ENCODE results near the gene DAAM1.

The DAAM1 gene

DNA sequence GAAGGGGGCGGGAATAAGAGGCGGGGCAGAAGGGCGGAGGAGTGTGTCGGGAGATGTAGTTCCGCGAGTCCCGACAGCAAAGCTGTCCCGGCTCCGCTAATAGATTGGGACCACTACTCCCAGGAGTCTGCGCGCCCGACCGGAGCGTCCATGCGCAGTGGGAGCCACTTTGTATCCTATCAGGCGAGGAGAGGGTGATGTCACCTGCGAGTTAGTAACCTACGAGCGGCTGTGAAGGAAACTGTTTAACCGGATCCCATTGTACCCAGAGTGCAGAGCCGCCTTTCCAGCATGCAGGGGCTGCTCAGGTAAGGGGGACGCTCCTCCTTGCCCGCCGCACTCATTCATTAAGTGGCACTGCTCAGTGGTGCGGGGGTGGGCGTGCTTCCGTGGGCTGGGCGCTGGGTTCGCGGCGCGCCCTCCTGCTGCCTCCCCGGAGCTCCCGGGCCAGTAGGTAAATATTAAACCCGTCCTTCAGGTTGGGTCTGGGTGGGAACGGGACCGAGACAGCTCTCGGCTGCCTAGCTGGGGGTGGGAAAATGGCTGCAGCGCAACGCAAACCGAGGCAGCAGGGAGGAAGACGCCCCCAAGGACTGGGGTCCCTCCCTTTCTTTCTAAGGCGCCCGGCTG lies at the start of gene DAAM1:
Gene DAAM1 (plus strand): TSS at position 207 of the 630 bp plus-strand sequence. CDS start 74,811 bp downstream, outside the sequence.
- peak; percentile 80 to 92 (median 90) for DNase-seq (ENCODE audit: low read depth in 3 of 3, low spot score in 1 of 3)

DNA sequence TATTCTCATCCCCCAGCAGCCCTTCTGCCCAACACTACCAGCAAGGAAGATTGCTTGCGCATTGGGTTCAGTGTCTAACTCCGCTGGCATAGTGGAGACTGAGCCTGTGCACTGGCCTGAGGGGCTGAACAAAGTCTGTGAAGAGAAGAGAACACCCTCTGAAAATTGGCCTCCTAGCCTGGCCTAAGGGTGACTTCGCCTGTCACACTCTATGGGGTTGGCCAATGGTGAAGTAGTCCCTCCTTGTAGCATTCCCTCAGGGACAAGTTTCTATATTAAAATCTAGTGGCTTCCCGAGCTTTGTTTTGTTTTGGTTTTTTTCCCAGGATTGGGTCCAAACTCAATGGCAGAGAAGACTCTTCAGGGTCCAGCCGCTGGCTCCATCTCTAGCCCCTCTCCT lies 49.1 kb upstream of the DAAM1 start:
- no peak for DNase-seq (ENCODE audit: low read depth in 3 of 3, low spot score in 1 of 3)

DNA sequence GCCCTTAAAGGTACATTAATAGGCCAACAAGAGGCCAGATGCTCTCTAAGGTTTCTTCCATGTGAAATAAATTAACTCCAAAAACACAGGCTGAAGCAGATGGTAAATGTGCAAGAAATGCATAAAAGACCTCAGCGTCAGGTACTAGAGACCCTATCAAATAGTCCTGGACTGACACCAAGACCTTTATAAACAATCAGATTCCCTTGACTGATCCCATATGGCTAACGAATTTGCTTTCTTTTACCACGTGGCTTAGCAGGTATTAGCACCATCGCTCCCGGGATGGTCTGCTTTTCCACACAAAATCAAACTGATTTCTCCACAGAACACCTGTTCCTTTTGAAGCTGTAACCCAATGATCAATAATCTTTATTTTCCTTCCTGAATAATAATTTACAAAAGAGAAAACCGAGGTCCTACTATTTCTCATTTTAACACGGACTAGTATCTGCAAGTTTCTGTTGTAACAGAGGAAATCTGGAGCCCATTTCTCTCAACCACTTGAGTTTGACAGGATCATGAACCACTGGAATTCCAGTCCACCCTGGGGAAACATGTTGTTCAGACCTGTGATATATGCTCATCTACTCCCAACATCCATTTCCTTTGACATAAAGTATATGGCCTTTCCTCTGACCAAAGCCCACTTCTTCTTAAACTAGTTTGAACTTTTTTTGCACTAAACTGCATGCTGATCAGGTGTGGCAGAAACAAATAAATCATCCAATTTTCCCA lies 48.2 kb upstream of the DAAM1 start:
- DNase-seq (ENCODE audit: low read depth in 3 of 3, low spot score in 1 of 3), result no peak

DNA sequence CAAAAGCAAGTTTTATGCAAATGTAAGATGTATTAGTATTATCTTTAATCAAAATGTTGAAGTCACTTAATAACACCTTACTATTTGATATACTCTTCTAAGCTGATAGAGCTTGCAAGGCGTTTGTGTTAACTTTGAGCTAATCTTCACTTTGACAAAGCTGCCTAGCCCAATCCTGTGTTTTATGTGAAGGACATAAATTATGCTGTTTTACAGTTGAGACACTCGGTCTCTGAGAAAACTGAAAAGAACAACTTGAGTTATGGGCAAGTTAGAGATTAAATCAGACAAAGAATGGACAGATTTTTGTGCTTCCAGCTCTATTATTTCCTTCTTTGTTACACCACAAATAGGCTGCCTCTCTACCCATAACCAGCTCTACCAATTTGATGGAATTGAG lies 42.0 kb upstream of the DAAM1 start:
- DNase-seq (ENCODE audit: low read depth in 3 of 3, low spot score in 1 of 3), result no peak

DNA sequence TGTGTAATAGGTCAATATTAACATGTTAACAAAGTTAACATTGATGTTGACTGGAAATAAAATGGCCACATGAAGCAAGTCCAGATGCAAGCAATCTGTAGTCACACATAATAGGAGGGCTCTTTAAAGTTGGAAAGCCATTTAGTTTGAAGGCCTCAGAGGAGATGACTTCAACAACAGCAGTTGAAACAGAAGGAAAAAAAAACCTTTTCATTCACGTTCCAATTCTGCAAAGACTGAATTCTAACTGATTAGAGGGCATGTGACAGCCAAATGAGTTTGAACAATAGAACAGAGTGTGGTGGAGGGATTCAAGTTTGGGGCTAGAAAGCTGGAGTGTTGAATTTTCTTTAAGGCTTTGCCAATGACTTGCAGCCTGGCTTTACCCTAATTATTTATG lies 41.5 kb upstream of the DAAM1 start:
- DNase-seq (ENCODE audit: low read depth in 3 of 3, low spot score in 1 of 3), result no peak

DNA sequence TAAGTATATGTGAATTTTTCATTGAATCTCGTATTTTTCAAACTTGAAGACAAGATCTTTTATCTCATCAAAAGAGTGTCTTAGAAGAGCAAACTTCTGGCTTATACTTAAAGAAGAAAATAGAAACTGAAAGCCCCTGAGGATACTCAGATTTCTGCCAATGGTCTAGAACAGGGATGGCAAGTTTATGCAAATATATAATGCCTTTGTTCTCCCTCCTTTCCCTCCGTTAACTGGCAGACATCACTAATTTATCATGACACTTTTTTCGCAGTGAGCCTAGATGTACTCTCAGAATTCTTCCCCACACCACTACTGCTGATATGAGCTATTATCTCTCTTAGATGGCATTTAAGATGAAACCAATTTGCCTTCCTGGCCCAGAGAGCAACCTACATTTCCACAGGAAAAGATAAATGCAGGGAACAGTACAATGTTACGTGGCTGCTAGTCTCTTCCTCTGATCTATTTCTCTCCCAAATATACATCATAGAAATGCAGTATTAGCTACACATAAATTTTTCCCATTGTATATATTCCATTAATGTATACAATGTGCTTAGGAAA lies 40.0 kb upstream of the DAAM1 start:
- no peak for DNase-seq (ENCODE audit: low read depth in 3 of 3, low spot score in 1 of 3)

DNA sequence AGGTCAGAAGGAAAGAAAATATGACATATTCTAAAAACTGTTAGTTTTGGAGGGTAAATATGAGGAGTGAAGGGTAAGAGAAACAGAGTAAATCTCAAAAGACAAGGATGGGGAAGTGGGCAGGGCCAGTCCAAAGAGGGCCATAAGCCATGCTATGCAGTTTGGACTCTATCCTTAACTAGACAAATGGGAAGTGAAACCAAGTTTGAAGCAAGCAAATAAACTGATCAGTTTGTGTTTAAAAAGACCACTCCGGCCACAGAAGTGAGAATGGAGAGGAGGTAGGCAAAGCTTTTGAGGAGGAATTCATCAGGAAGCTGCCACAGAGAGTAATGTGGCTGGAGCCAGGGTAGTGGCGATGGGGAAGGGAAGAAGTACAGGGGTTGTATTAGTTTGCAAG lies 37.5 kb upstream of the DAAM1 start:
- DNase-seq (ENCODE audit: low read depth in 3 of 3, low spot score in 1 of 3), result no peak

DNA sequence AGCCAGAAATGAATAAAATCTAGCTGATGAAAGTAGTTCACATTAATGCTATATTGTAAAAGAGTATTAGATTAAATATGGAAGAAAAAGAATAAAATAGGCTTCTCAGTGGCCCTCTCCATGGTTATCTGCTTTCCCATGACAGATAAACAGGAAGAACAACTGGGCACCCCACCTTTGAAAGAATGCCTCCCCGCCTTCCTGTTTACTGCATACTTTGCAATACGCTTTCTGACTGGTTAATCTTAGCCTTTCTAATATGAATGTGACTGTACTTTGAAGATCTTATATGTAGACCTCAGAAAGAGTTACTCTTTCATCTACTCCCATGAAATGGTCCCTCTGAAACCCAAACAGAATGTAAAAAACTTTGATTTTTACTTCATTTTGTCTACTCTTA lies 34.1 kb upstream of the DAAM1 start:
- no peak for DNase-seq (ENCODE audit: low read depth in 3 of 3, low spot score in 1 of 3)

DNA sequence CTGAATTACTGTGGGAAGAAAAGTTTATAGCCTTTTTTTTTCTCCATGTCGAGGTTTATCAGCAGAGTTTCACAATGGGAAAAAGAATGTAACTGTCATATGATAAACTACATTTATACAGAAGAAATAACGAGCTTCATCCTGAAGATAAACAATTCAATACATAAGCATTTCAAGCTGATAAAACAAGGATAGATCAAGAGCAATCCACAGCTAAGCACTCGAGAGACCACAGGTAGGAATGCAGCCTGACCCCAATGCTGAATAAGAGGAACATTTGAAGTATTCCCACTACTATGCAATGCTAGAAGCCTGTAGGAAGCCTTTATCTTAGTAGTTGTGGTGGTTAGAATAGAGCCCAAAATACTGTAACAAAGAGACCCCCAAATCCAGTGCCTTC lies 32.6 kb upstream of the DAAM1 start:
- no peak for DNase-seq (ENCODE audit: low read depth in 3 of 3, low spot score in 1 of 3)

DNA sequence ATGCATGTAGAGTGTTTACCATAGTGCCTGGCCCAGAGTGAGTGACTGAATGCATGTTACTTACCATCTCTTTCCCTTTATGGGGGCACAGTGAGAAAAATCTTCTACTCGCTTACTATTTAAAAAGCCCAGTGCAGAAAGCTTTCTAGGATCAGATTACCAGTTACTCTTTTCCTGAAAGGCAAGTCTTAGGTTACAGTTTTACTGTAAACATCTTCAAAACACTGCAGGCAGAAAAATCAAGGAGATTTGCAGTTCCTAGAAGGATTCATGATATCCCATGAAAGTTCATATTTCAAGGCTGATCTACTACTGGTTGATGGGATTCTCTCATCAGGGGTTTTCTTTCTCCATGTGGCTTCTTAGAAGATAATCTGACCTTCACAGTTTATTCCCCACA lies 29.3 kb upstream of the DAAM1 start:
- no peak for DNase-seq (ENCODE audit: low read depth in 3 of 3, low spot score in 1 of 3)

DNA sequence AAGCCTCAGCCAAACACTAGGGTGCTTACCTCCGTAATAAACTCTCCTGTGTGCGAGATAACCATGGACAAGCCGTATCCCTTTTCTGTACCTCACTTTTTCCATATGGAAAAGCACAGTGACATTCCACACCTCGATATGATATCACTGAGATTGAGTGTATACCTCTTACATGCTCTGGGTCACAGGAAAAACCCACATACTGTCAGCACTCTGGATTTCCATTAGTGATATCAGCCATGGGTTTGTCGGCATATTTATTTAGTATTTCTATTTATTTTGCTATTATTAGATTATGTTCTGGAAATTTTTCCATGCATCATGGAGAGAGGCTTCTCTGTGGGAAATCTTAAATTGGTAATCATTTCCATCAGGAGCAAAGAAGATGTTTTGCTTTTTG lies 28.0 kb upstream of the DAAM1 start:
- no peak for DNase-seq (ENCODE audit: low read depth in 3 of 3, low spot score in 1 of 3)

DNA sequence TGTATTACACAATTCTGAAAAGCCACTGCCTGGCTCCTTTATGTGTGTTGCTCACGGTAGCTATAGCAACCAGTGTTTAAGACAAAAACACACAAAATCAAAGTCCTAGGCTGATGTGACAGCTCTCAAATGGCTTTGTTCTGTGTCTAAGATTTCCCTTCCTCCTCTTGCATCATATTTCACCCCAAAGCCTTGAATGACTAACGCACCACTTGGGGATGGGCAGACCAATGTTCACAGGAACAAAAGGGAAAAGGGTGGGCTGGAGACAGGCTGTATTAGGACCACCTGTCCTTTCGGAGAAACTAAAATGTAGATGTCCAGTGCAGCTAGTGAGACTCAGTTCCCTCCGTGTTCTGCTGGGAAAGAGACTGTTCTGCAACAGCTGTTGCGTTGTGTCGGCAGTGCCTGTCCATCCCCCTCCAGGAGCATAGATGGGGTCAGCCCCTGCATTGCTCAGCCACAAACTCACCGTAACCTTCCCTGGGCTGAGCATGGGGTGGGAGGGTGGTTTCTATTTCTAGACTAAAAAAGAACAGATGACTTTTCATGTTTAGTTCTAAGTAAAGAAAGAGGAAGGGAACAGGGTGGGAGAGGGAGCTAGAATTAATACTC lies 26.8 kb upstream of the DAAM1 start:
- no peak for DNase-seq (ENCODE audit: low read depth in 3 of 3, low spot score in 1 of 3)

DNA sequence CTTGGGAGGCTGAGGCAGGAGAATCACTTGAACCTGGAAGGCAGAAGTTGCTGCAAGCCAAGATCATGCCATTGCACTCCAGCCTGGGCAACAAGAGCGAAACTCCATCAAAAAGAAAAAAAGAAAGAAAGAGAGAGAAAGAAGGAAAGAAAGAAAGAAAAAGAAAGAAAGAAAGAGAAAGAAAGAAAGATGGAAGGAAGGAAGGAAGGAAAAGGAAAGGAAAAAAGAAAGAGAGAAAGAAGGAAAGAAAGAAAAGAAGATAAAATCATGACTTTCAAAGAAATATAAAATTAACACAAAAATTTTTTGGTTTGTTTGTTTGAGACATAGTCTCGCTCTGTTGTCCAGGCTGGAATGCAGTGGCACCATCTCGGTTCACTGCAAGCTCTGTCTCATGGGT lies 22.2 kb upstream of the DAAM1 start:
- no peak for DNase-seq (ENCODE audit: low read depth in 3 of 3, low spot score in 1 of 3)

DNA sequence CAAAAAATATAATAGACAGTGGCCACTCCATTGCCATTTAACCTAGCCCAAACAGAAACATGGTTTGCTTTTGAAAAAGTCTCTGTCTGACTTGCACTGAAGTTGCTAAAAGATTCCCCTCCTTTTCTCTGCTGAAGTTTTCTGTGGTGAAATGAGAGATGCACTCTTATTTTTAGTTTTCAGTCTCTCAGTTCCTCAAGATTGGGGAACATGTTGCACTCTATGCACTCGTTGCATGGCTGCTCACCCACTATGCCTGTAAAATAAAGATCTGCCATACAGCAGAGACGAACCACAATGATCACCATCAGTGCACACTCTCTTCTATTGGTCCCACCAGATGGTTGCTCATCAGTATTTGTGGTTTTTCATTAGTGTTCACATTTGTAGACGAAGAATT lies 13.1 kb upstream of the DAAM1 start:
- no peak for DNase-seq (ENCODE audit: low read depth in 3 of 3, low spot score in 1 of 3)

DNA sequence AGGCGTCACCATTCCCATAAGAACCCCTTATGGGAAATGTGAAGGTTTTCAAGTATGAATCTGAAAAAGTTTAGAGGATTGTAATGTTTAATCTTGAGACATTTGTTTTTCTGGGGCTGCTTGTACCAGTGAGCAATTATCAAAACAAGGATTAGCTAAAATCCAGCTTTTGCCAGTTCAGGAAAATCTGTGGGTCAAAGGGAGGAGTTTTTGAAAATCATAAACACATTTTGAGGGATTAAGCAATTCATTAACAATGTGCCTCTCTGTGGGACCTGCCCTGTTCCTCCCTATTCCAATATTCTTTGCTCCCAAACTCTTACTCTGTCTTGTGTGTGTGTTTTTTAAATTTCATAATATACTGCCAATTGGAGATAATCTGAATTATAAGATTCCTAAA lies 11.7 kb upstream of the DAAM1 start:
- DNase-seq (ENCODE audit: low read depth in 3 of 3, low spot score in 1 of 3), result no peak

DNA sequence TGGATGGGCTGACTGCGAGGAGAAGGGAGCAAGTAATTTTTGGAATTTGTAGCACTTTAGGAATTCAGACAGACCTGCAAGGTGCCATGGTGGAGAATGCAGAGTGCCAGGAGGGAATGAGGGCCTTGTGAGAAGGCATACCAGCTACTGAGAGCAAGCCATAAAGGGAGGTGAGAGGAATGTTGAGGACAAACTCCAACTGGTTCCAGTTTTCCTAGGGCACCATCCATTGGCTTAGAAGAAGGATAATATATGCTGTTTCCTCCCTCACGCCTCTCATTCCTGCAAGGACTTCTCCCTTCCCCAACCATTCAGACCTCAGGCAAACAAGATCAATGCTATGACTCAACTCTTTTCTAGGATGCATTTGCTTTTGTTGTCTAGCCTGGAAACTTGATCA lies 11.2 kb upstream of the DAAM1 start:
- no peak for DNase-seq (ENCODE audit: low read depth in 3 of 3, low spot score in 1 of 3)

DNA sequence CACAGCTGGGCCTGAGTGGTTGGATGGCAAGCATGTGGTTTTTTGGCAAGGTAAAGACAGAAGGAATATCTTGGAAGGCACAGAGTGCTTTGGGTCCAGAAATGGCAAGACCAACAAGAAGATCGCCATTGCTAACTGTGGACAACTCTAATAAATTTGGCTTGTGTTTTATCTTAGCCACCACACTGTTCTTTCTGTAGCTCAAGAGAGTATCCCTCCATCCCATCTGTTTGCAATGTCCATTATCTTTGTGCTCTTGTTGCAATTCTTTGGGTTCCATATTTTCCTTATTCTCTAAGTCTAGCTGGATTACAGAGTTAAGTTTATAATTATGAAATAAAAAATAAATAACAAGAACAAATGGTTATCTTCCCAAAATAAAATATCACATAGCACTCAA lies 6.7 kb upstream of the DAAM1 start:
- DNase-seq (ENCODE audit: low read depth in 3 of 3, low spot score in 1 of 3), result no peak

DNA sequence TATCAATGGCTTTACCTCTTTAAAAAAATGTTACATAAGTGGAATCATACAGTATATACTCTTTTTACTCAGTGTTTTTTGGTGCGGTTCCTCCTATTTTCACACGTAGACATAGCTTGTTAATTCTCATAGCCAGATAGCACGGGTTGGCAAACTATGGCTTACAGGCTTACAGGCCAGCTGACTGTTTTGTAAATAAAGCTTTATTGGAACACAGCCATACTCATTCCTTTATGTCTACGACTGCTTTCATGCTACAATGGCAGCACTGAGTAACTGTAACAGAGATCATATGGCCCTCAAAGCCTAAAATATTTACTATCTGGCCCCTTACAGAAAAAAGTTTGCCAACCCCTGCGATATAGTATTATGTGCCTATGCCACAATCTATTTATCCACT lies 5.8 kb upstream of the DAAM1 start:
- DNase-seq (ENCODE audit: low read depth in 3 of 3, low spot score in 1 of 3), result no peak

DNA sequence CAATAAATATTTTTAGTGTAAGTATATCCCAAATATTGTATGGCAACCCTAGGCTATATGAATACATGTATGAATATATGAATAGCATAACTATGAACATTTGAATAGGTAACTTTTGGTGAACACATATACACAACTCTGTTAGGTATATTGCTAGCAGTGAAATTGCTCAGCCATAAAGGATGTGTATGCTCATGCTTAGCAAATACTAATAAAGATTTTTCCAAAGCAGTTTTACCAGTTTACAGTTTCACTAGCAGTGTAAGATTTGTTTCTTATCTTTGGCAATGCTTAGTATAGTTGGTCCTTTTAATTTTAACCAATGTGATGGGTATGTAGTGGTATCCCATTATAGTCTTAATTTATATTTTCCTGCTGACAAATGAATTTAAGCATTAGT lies 5.3 kb upstream of the DAAM1 start:
- DNase-seq (ENCODE audit: low read depth in 3 of 3, low spot score in 1 of 3), result no peak

DNA sequence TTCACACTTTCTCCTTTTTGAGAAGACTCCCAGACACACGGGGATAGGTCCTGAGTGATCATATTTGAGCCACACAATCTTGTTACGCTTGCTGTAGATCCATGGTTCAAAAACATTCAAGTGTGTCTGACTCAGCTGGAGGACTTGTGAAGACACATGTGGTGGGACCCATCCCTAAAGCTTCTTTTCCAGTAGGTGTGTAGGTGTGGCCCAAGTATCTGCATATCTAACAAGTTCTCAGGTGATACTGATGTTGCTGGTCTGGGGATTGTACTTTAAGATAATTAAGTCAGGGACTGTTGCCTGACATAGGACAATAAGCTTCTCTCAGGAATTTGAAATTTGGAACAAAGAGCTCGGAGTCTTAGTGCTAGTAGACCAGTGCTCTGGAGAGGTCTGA lies 4.1 kb upstream of the DAAM1 start:
- no peak for DNase-seq (ENCODE audit: low read depth in 3 of 3, low spot score in 1 of 3)

DNA sequence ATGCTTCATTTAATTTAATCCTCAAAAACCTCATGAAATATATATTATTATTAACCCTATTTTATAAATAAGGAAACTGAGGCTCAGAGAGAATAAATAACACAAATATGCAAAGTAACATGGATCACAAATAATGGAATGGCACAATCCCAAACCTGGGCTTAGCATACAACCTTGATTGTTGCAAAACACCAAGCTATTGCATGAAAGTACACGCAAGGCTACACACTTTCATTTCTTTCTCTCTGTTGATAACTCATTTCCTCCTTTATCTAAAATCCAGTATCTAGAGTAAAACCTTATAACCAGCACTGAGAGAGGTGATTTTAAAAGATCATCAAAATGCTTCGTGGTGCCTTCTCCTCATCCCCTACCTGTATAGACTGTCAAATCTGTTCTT lies 2.8 kb upstream of the DAAM1 start:
- DNase-seq (ENCODE audit: low read depth in 3 of 3, low spot score in 1 of 3), result no peak

DNA sequence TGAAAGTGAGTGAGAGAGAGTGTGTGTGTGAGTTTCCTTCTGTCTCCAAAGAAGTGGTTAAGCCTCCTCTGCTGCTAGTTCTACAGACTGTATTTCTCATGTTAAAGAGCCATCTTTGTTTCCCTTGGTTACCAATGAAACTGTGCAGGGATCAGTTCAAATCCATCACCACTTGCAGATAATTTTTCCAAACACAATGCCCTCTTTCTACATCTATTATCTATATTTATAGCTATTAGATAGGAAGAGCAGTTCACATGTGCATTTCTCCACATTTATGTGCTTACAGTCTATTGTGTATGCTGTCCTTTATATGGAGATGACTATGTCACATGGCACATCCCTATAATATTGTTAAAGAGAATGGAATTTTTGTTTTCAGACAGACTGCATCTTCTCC lies 2.2 kb upstream of the DAAM1 start:
- no peak for DNase-seq (ENCODE audit: low read depth in 3 of 3, low spot score in 1 of 3)
